ENCODE measurements around the gene KDM4C. TPM values are rescaled to one million over a fixed set of nuclear protein-coding genes. Genes with fewer than 3 reads are reported as not detected.

Gene KDM4C
- total RNA-seq, 1 experiment from 2014 or later = 16.8 TPM

DNA sequence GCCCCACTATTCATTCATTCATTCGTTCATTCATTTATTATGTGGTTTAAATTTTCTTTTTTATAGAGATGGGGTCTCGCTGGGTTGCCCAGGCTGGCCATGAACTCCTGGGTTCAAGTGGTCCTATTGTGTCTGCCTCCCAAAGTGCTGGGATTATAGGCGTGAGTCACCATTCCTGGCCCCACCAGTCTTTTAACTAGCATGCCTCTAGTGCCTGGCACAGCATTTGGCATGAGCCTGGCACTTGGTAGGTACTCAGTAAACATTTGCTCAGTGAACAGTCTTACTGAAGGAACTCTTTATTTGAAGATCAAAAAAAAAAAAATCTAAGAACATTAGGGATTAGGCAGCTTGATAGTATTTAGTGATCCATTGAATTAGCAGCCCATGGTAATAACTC lies 98.1 kb downstream of the KDM4C start:
- ChIA-PET POLR2A (no interaction called here), CTCF (no interaction called here)

GRCh38 chr9:6864102-6864501 lies 106.3 kb downstream of the KDM4C start:
- Histone ChIP-seq H3K9me3 (ENCODE audit: control insufficient read depth in 1 of 2, insufficient read depth in 1 of 2, low read depth in 1 of 2, low read length in 2 of 2) (peaks cover 0 to 4% of the 10 kb centered on the region in 2 experiments; a peak in 1 of 4 replicates), H3K4me2 (ENCODE audit: low read length) (no peak overlapping the region), H3K4me3 (replicated peaks in 1 of 2; ENCODE audit: low read depth in 1 of 2, low read length in 2 of 2) (no peak overlapping the region), H3K79me2 (ENCODE audit: insufficient read depth, low read length) (no peaks in the 10 kb centered on the region), H3K9me2 (ENCODE audit: insufficient read depth) (no peaks in the 10 kb centered on the region), H3K27ac (ENCODE audit: low read depth, low read length) (no peak overlapping the region), H2AFZ (ENCODE audit: low read depth, low read length, poor library complexity, severe bottlenecking) (no peak overlapping the region), H3K27me3 (ENCODE audit: insufficient read depth, low read length) (no peaks in the 10 kb centered on the region), H4K20me1 (ENCODE audit: insufficient read depth) (no peaks in the 10 kb centered on the region), H3K4me1 (ENCODE audit: control insufficient read depth in 1 of 2, insufficient read depth in 2 of 2, low read length in 2 of 2) (no peaks in the 10 kb centered on the region), H3K9ac (ENCODE audit: low read length) (no peak overlapping the region), H3K36me3 (ENCODE audit: control insufficient read depth in 1 of 2, insufficient read depth in 2 of 2, low read length in 2 of 2) (no peaks in the 10 kb centered on the region)
- intact Hi-C loops (cut with micrococcal nuclease) = no loop called here
- TF ChIP-seq CBX3 (IDR thresholded peaks at IDR 0.05; ENCODE audit: low read depth) (no peak), ZNF274 (IDR thresholded peaks at IDR 0.05; ENCODE audit: low read depth, low read length) (no peak), ELF1 (IDR thresholded peaks at IDR 0.05; ENCODE audit: borderline replicate concordance, low read depth) (no peak), SIN3A (IDR thresholded peaks at IDR 0.05; ENCODE audit: low read depth) (no peak), EGR1 (IDR thresholded peaks at IDR 0.05; ENCODE audit: low read depth) (no peak), POLR2A (IDR thresholded peaks at IDR 0.05; ENCODE audit: borderline replicate concordance, extremely low read depth, insufficient read depth, insufficient read length) (no peak), SP1 (IDR thresholded peaks at IDR 0.05; ENCODE audit: low read depth) (no peak), FOSL1 (IDR thresholded peaks at IDR 0.05; ENCODE audit: low read depth) (no peak), TCF7L2 (IDR thresholded peaks at IDR 0.05; ENCODE audit: borderline replicate concordance, extremely low read depth, insufficient read depth, insufficient read length) (no peak), POLR2AphosphoS5 (IDR thresholded peaks at IDR 0.05; ENCODE audit: low read depth, low read length) (no peak), EZH2phosphoT487 (IDR thresholded peaks at IDR 0.05; ENCODE audit: borderline replicate concordance) (no peak), RAD21 (IDR thresholded peaks at IDR 0.05; ENCODE audit: low read depth) (no peak), ZFX (IDR thresholded peaks at IDR 0.05) (no peak), ATF3 (IDR thresholded peaks at IDR 0.05) (no peak), JUND (IDR thresholded peaks at IDR 0.05) (no peak)
- TF ChIP-seq, protein P1, sequence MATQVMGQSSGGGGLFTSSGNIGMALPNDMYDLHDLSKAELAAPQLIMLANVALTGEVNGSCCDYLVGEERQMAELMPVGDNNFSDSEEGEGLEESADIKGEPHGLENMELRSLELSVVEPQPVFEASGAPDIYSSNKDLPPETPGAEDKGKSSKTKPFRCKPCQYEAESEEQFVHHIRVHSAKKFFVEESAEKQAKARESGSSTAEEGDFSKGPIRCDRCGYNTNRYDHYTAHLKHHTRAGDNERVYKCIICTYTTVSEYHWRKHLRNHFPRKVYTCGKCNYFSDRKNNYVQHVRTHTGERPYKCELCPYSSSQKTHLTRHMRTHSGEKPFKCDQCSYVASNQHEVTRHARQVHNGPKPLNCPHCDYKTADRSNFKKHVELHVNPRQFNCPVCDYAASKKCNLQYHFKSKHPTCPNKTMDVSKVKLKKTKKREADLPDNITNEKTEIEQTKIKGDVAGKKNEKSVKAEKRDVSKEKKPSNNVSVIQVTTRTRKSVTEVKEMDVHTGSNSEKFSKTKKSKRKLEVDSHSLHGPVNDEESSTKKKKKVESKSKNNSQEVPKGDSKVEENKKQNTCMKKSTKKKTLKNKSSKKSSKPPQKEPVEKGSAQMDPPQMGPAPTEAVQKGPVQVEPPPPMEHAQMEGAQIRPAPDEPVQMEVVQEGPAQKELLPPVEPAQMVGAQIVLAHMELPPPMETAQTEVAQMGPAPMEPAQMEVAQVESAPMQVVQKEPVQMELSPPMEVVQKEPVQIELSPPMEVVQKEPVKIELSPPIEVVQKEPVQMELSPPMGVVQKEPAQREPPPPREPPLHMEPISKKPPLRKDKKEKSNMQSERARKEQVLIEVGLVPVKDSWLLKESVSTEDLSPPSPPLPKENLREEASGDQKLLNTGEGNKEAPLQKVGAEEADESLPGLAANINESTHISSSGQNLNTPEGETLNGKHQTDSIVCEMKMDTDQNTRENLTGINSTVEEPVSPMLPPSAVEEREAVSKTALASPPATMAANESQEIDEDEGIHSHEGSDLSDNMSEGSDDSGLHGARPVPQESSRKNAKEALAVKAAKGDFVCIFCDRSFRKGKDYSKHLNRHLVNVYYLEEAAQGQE (IDR thresholded peaks at IDR 0.05; ENCODE audit: low read depth) = no peak
- ChIA-PET CTCF (no interaction called here), RAD21 (ENCODE audit: low non-redundant PET in 1 of 2, low total read pairs in 2 of 2, uncharacterized antibody in 2 of 2, unreplicated experiment in 2 of 2) (no interaction called here), POLR2A (no interaction called here)
- DNase-seq (ENCODE audit: low read depth, low spot score) = no peak
- ATAC-seq = no peak
- no TSS peak for BruUV-seq (replicated peaks)

More for the DNA sequence above, 98.1 kb downstream of the KDM4C start:
- intact Hi-C loops (cut with micrococcal nuclease) = no loop called here
- ATAC-seq (no peak), DNase-seq (ENCODE audit: low read depth, low spot score) (no peak)
- H2AFZ ChIP-seq (ENCODE audit: low read depth, low read length, poor library complexity, severe bottlenecking) = no peak overlapping the region
- BruUV-seq (replicated peaks) = no TSS peak
- no peak overlapping the region for H3K9ac ChIP-seq (ENCODE audit: low read length)
- H3K9me2 ChIP-seq (ENCODE audit: insufficient read depth) = no peaks in the 10 kb centered on the region
- no peak for TF ChIP-seq ATF3 (IDR thresholded peaks at IDR 0.05)
- no peak for TF ChIP-seq CEBPB (IDR thresholded peaks at IDR 0.05; ENCODE audit: low read depth)
- no peak for TF ChIP-seq SRF (IDR thresholded peaks at IDR 0.05; ENCODE audit: low read depth)
- no peak for TF ChIP-seq TCF7L2 (IDR thresholded peaks at IDR 0.05; ENCODE audit: borderline replicate concordance, extremely low read depth, insufficient read depth, insufficient read length)
- TF ChIP-seq ELF1 (IDR thresholded peaks at IDR 0.05; ENCODE audit: borderline replicate concordance, low read depth) = no peak
- no peaks in the 10 kb centered on the region for H3K79me2 ChIP-seq (ENCODE audit: insufficient read depth, low read length)
- H3K4me2 ChIP-seq (ENCODE audit: low read length) = no peak overlapping the region
- RAD21 ChIA-PET (ENCODE audit: low non-redundant PET in 1 of 2, low total read pairs in 2 of 2, uncharacterized antibody in 2 of 2, unreplicated experiment in 2 of 2) = no interaction called here
- H3K27me3 ChIP-seq (ENCODE audit: insufficient read depth, low read length) = no peaks in the 10 kb centered on the region
- H3K4me1 ChIP-seq (ENCODE audit: control insufficient read depth in 1 of 2, insufficient read depth in 2 of 2, low read length in 2 of 2) = peaks cover 5 to 8% of the 10 kb centered on the region in 2 experiments; a peak in 3 of 4 replicates
- H4K20me1 ChIP-seq (ENCODE audit: insufficient read depth) = no peaks in the 10 kb centered on the region
- no peak overlapping the region for H3K27ac ChIP-seq (ENCODE audit: low read depth, low read length)
- H3K36me3 ChIP-seq (ENCODE audit: control insufficient read depth in 1 of 2, insufficient read depth in 2 of 2, low read length in 2 of 2) = no peaks in the 10 kb centered on the region
- no peak overlapping the region for H3K4me3 ChIP-seq (replicated peaks in 1 of 2; ENCODE audit: low read depth in 1 of 2, low read length in 2 of 2)
- no peaks in the 10 kb centered on the region for H3K9me3 ChIP-seq (ENCODE audit: control insufficient read depth in 1 of 2, insufficient read depth in 1 of 2, low read depth in 1 of 2, low read length in 2 of 2)
